Measurements from ENCODE around the gene UGT1A4.

DNA sequence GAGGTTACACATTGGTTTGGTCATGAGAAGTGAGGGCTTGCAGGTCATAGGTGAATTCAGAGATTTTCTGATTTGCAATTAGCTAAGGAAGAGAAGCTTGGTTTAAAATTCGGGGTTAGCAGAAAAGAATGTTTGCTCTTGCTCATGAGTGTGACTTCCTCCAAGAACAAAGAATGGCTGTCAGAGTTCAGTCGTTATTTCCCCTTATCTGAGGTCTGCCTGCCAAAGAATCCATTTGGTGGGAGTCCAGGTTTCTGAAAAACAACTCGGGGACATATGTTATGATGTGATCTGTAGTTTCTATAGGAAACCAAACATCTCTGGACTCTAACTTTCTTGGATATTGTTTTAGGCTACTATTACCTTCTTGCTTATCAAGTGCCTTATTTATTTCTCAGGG is 29.0 kb upstream of the UGT1A4 start:
- TF ChIP-seq POLR2A (IDR thresholded peaks at IDR 0.05) (no peak), CTCF (IDR thresholded peaks at IDR 0.05) (no peak)

Measured in thyroid gland (tissue), 4 donors.